ENCODE measurements around the gene BPIFB1. TPM values are rescaled to one million over a fixed set of nuclear protein-coding genes. Genes with fewer than 3 reads are reported as not detected.

The BPIFB1 gene
- total and polyA plus RNA-seq, 2 of the 13 experiments (the other 11 are each of a cell fraction or from before 2014, with no cell fraction given) = 0.82 to 4.4 TPM

- TF ChIP-seq, protein P1, sequence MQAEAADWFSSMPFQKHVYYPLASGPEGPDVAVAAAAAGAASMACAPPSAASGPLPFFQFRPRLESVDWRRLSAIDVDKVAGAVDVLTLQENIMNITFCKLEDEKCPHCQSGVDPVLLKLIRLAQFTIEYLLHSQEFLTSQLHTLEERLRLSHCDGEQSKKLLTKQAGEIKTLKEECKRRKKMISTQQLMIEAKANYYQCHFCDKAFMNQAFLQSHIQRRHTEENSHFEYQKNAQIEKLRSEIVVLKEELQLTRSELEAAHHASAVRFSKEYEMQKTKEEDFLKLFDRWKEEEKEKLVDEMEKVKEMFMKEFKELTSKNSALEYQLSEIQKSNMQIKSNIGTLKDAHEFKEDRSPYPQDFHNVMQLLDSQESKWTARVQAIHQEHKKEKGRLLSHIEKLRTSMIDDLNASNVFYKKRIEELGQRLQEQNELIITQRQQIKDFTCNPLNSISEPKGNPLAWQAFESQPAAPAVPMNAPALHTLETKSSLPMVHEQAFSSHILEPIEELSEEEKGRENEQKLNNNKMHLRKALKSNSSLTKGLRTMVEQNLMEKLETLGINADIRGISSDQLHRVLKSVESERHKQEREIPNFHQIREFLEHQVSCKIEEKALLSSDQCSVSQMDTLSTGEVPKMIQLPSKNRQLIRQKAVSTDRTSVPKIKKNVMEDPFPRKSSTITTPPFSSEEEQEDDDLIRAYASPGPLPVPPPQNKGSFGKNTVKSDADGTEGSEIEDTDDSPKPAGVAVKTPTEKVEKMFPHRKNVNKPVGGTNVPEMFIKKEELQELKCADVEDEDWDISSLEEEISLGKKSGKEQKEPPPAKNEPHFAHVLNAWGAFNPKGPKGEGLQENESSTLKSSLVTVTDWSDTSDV (CRISPR knock-in tag; IDR thresholded peaks at IDR 0.05) = no peak
- TF ChIP-seq SSRP1 (CRISPR knock-in tag; IDR thresholded peaks at IDR 0.05) (no peak), ZBTB1 (CRISPR knock-in tag; IDR thresholded peaks at IDR 0.05; ENCODE audit: borderline replicate concordance) (no peak), RNF2 (conservative IDR thresholded peaks at IDR 0.05; ENCODE audit: low read depth) (no peak), NFE2L1 (CRISPR knock-in tag; IDR thresholded peaks at IDR 0.05; ENCODE audit: borderline replicate concordance) (no peak), U2AF2 (IDR thresholded peaks at IDR 0.05; ENCODE audit: low read depth, low read length) (no peak), ZNF850 (CRISPR knock-in tag; conservative IDR thresholded peaks at IDR 0.05) (no peak), KMT2A (CRISPR knock-in tag; IDR thresholded peaks at IDR 0.05) (no peak), BATF2 (CRISPR knock-in tag; IDR thresholded peaks at IDR 0.05) (no peak), DMAP1 (CRISPR knock-in tag; IDR thresholded peaks at IDR 0.05) (no peak), ZNF552 (CRISPR knock-in tag; IDR thresholded peaks at IDR 0.05; ENCODE audit: borderline replicate concordance) (no peak), PHF20 (CRISPR knock-in tag; IDR thresholded peaks at IDR 0.05) (no peak), IRF1 (CRISPR knock-in tag; IDR thresholded peaks at IDR 0.05; ENCODE audit: low read depth) (no peak), KDM1A (CRISPR knock-in tag; IDR thresholded peaks at IDR 0.05) (no peak), ZFP36L1 (CRISPR knock-in tag; IDR thresholded peaks at IDR 0.05) (no peak), FOXC1 (CRISPR knock-in tag; IDR thresholded peaks at IDR 0.05; ENCODE audit: borderline replicate concordance) (no peak), TCF7L2 (IDR thresholded peaks at IDR 0.05; ENCODE audit: low read depth, low read length) (no peak), MED8 (CRISPR knock-in tag; IDR thresholded peaks at IDR 0.05; ENCODE audit: insufficient replicate concordance) (no peak), E2F1 (CRISPR knock-in tag; IDR thresholded peaks at IDR 0.05) (no peak), JUND (CRISPR knock-in tag; IDR thresholded peaks at IDR 0.05) (no peak)
- TF ChIP-seq, protein P2, sequence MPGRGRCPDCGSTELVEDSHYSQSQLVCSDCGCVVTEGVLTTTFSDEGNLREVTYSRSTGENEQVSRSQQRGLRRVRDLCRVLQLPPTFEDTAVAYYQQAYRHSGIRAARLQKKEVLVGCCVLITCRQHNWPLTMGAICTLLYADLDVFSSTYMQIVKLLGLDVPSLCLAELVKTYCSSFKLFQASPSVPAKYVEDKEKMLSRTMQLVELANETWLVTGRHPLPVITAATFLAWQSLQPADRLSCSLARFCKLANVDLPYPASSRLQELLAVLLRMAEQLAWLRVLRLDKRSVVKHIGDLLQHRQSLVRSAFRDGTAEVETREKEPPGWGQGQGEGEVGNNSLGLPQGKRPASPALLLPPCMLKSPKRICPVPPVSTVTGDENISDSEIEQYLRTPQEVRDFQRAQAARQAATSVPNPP (CRISPR knock-in tag; IDR thresholded peaks at IDR 0.05) = no peak
Observed at GRCh38 chr20:33291830-33292355, 8.9 kb downstream of the BPIFB1 start (continued).

All from HepG2 (cell line).